ENCODE measurements around the gene ABCC1.
"Not testable (repeated sequence)": the region's sequence is repeated elsewhere in the genome, so short reads cannot be mapped to it uniquely, and the experiment has no call there.

The ABCC1 gene

GRCh38 chr16:16161319-16161718 lies 211.9 kb downstream of the ABCC1 start:
- Histone ChIP-seq H3K9ac (no peak overlapping the region), H3K36me3 (no peaks in the 10 kb centered on the region), H3K4me1 (peaks cover 37% of the 10 kb centered on the region)

GRCh38 chr16:16161840-16162239 lies 212.4 kb downstream of the ABCC1 start:
- H3K4me3 ChIP-seq, H3K4me2 ChIP-seq, H3K9ac ChIP-seq, H3K27me3 ChIP-seq, H4K20me1 ChIP-seq, H3K36me3 ChIP-seq: not testable (repeated sequence)
- Histone ChIP-seq H3K9me3 (peaks cover 66% of the 10 kb centered on the region), H3K27ac (peak overlapping the region; percentile 47), H3K4me1 (peaks cover 37% of the 10 kb centered on the region)

More at GRCh38 chr16:16161319-16161718, 211.9 kb downstream of the ABCC1 start:
- H3K27ac ChIP-seq: peak overlapping the region; percentile 47
- no peaks in the 10 kb centered on the region for H3K27me3 ChIP-seq
- H3K4me3 ChIP-seq: no peak overlapping the region
- H4K20me1 ChIP-seq: no peaks in the 10 kb centered on the region
- no peak for TF ChIP-seq Cebpa-rat (IDR thresholded peaks at IDR 0.05)
- no peak overlapping the region for H3K4me2 ChIP-seq
- H3K9me3 ChIP-seq: peaks cover 71% of the 10 kb centered on the region

- Histone ChIP-seq H3K9me3 (peaks cover 58% of the 10 kb centered on the region), H3K4me2 (peak overlapping the region; percentile 56), H3K36me3 (no peaks in the 10 kb centered on the region), H4K20me1 (no peaks in the 10 kb centered on the region), H3K9ac (no peak overlapping the region), H3K27ac (peak overlapping the region; percentile 77), H3K27me3 (no peaks in the 10 kb centered on the region), H3K4me1 (peaks cover 37% of the 10 kb centered on the region), H3K4me3 (no peak overlapping the region)
- no peak for TF ChIP-seq Cebpa-rat (IDR thresholded peaks at IDR 0.05)
Measured at GRCh38 chr16:16162591-16162990, 213.2 kb downstream of the ABCC1 start.

- no peak overlapping the region for H3K4me3 ChIP-seq
- H3K9me3 ChIP-seq: peaks cover 53% of the 10 kb centered on the region
- H3K4me2 ChIP-seq: peak overlapping the region; percentile 56
- H3K27ac ChIP-seq: peak overlapping the region; percentile 77
- peak overlapping the region; percentile 16; the same call in 1 of the 2 replicates for H3K9ac ChIP-seq
- H3K4me1 ChIP-seq: peaks cover 37% of the 10 kb centered on the region
- no peaks in the 10 kb centered on the region for H3K36me3 ChIP-seq
- TF ChIP-seq Cebpa-rat (IDR thresholded peaks at IDR 0.05): no peak
- H4K20me1 ChIP-seq: no peaks in the 10 kb centered on the region
- no peaks in the 10 kb centered on the region for H3K27me3 ChIP-seq
Measured at GRCh38 chr16:16163109-16163508, 213.7 kb downstream of the ABCC1 start.

GRCh38 chr16:16163571-16163970 lies 214.2 kb downstream of the ABCC1 start:
- no peak overlapping the region for H3K4me3 ChIP-seq
- H3K27me3 ChIP-seq: no peaks in the 10 kb centered on the region
- H3K27ac ChIP-seq: peak overlapping the region; percentile 77
- H3K9ac ChIP-seq: peak overlapping the region; percentile 16; the same call in 1 of the 2 replicates
- H3K36me3 ChIP-seq: no peaks in the 10 kb centered on the region
- no peaks in the 10 kb centered on the region for H4K20me1 ChIP-seq
- H3K4me2 ChIP-seq: peak overlapping the region; percentile 56
- H3K4me1 ChIP-seq: peaks cover 37% of the 10 kb centered on the region
- TF ChIP-seq Cebpa-rat (IDR thresholded peaks at IDR 0.05): no peak
- H3K9me3 ChIP-seq: peaks cover 49% of the 10 kb centered on the region

GRCh38 chr16:16164243-16164642 lies 214.8 kb downstream of the ABCC1 start:
- H3K4me3 ChIP-seq: no peak overlapping the region
- peak overlapping the region; percentile 77; the same call in 1 of the 2 replicates for H3K27ac ChIP-seq
- H3K4me2 ChIP-seq: peak overlapping the region; percentile 56
- TF ChIP-seq Cebpa-rat (IDR thresholded peaks at IDR 0.05): no peak
- H4K20me1 ChIP-seq: no peaks in the 10 kb centered on the region
- no peaks in the 10 kb centered on the region for H3K27me3 ChIP-seq
- peaks cover 42% of the 10 kb centered on the region for H3K9me3 ChIP-seq
- no peak overlapping the region for H3K9ac ChIP-seq
- H3K36me3 ChIP-seq: no peaks in the 10 kb centered on the region
- peaks cover 37% of the 10 kb centered on the region for H3K4me1 ChIP-seq

GRCh38 chr16:16166085-16166484 lies 216.7 kb downstream of the ABCC1 start:
- Histone ChIP-seq H3K36me3 (no peaks in the 10 kb centered on the region), H3K4me1 (peaks cover 37% of the 10 kb centered on the region), H3K9ac (no peak overlapping the region), H3K4me3 (no peak overlapping the region), H3K27ac (no peak overlapping the region), H4K20me1 (no peaks in the 10 kb centered on the region), H3K9me3 (peaks cover 23% of the 10 kb centered on the region), H3K4me2 (no peak overlapping the region), H3K27me3 (no peaks in the 10 kb centered on the region)
- no peak for TF ChIP-seq Cebpa-rat (IDR thresholded peaks at IDR 0.05)

- no peak for TF ChIP-seq Cebpa-rat (IDR thresholded peaks at IDR 0.05)
- H4K20me1 ChIP-seq: no peaks in the 10 kb centered on the region
Measured at GRCh38 chr16:16166949-16167348, 217.5 kb downstream of the ABCC1 start.

GRCh38 chr16:16167927-16168326 lies 218.5 kb downstream of the ABCC1 start:
- Histone ChIP-seq H3K4me1 (peaks cover 27% of the 10 kb centered on the region), H3K27ac (no peak overlapping the region), H3K27me3 (no peaks in the 10 kb centered on the region), H3K9me3 (peaks cover 6% of the 10 kb centered on the region; the same call in 1 of the 2 replicates), H3K4me2 (no peak overlapping the region), H3K4me3 (no peak overlapping the region), H3K9ac (no peak overlapping the region), H3K36me3 (no peaks in the 10 kb centered on the region), H4K20me1 (no peaks in the 10 kb centered on the region)
- no peak for TF ChIP-seq Cebpa-rat (IDR thresholded peaks at IDR 0.05)

More at GRCh38 chr16:16166949-16167348, 217.5 kb downstream of the ABCC1 start:
- Histone ChIP-seq H3K36me3 (no peaks in the 10 kb centered on the region), H3K27me3 (no peaks in the 10 kb centered on the region), H3K9me3 (peaks cover 15% of the 10 kb centered on the region), H3K4me1 (peaks cover 37% of the 10 kb centered on the region), H3K9ac (no peak overlapping the region), H3K4me3 (no peak overlapping the region), H3K4me2 (no peak overlapping the region), H3K27ac (no peak overlapping the region)

- H3K4me1 ChIP-seq: peaks cover 22% of the 10 kb centered on the region
- peaks cover 6% of the 10 kb centered on the region; the same call in 1 of the 2 replicates for H3K9me3 ChIP-seq
- no peaks in the 10 kb centered on the region for H4K20me1 ChIP-seq
- TF ChIP-seq Cebpa-rat (IDR thresholded peaks at IDR 0.05): no peak
- H3K9ac ChIP-seq: no peak overlapping the region
- H3K27me3 ChIP-seq: no peaks in the 10 kb centered on the region
- no peak overlapping the region for H3K4me3 ChIP-seq
- H3K27ac ChIP-seq: no peak overlapping the region
- H3K36me3 ChIP-seq: no peaks in the 10 kb centered on the region
- H3K4me2 ChIP-seq: no peak overlapping the region
Measured at GRCh38 chr16:16168431-16168830, 219.0 kb downstream of the ABCC1 start.

- Histone ChIP-seq H3K27ac (no peak overlapping the region), H4K20me1 (no peaks in the 10 kb centered on the region), H3K36me3 (no peaks in the 10 kb centered on the region), H3K4me3 (no peak overlapping the region), H3K4me2 (no peak overlapping the region), H3K4me1 (peaks cover 10% of the 10 kb centered on the region), H3K9me3 (peaks cover under 1% of the 10 kb centered on the region; the same call in 1 of the 2 replicates), H3K9ac (no peak overlapping the region), H3K27me3 (no peaks in the 10 kb centered on the region)
- TF ChIP-seq Cebpa-rat (IDR thresholded peaks at IDR 0.05): no peak
Measured at GRCh38 chr16:16169615-16170014, 220.2 kb downstream of the ABCC1 start.

Data from BLaER1 (cell line).